Skin of body (tissue), 3 donors: ENCODE data around the gene ZMYND19. TPM values are rescaled to one million over a fixed set of nuclear protein-coding genes. Genes with fewer than 3 reads are reported as not detected.
"Not testable (repeated sequence)": the region's sequence is repeated elsewhere in the genome, so short reads cannot be mapped to it uniquely, and the experiment has no call there.

Experiments
- DNase-seq: peaks from one replicate; lab custom pipeline; 2025; lab: John Stamatoyannopoulos, UW
- small RNA-seq: library from RNA; depleted of rRNA; stranded (forward); fragments of <200 nt; gene quantifications from one replicate; pipeline ENCODE3, GENCODE V24; 2014; ENCODE audit warnings: low replicate concordance
- total RNA-seq: library from RNA; depleted of rRNA; stranded (reverse); fragments of >200 nt; gene quantifications from one replicate; pipeline ENCODE4 v1.2.3, GENCODE V29; 2014

ZMYND19 gene
- total RNA-seq, 1 donor from 2014 or later = 10.7 TPM

DNA sequence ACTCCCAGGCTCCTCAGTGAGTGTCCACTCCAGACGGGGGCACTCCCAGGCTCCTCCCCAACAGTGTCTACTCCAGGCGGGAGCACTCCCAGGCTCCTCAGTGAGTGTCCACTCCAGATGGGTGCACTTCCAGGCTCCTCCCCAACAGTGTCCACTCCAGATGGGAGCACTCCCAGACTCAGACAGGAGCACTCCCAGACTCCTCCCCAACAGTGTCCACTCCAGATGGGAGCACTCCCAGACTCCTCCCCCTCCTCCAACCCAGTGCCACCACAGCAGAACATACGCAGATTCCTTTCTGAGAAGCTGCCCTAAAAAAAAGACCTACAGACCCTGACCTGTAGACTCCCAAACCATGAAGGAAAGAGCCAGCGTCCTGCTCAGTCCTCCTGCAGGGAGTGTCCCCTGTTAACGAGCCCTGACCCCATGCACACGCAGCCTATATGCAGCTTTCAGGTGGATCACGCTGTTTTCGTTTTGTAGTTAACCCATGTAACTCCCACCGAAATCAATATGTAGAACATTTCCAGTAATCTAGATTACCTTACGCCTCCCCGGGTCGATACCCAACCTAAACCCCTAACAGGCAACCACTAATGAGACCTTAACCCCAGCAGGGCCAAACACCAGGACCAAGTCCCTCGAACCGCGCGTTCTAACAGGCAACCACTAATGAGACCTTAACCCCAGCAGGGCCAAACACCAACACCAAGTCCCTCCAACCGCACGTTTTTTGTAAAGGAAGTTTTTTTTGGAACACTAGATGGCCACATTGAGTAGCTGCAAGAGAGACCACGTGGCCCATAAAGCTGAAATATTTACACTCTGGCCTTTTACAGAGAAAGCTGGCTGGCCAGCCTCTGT, 55.8 kb downstream of the ZMYND19 start:
- peak; percentile 32 for DNase-seq

DNA sequence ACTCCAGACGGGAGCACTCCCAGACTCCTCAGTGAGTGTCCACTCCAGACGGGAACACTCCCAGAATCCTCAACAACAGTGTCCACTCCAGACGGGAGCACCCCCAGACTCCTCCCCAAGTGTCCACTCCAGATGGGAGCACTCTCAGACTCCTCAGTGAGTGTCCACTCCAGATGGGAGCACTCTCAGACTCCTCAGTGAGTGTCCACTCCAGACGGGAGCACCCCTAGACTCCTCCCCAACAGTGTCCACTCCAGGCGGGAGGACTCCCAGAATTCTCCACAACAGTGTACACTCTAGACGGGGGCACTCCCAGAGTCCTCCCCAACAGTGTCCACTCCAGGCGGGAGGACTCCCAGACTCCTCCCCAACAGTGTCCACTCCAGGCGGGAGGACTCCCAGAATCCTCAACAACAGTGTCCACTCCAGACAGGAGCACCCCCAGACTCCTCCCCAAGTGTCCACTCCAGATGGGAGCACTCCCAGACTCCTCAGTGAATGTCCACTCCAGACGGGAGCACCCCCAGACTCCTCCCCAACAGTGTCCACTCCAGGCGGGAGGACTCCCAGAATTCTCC, 57.3 kb downstream of the ZMYND19 start:
- DNase-seq = not testable (repeated sequence)

Small RNA genes lying within 50 kb of the gene (small RNA-seq; reads per million reads assigned to genes)
- gene RF00017 = not detected

Other genes starting within 250 kb of the ZMYND19 start
- 7.6 TPM for gene EXD3, start 167.3 kb downstream of the ZMYND19 start, total RNA-seq
- 0.30 TPM for gene NOXA1, start 167.1 kb downstream of the ZMYND19 start, total RNA-seq
- 0.10 TPM for gene ENTPD8, start 149.2 kb downstream of the ZMYND19 start, total RNA-seq
- 11.6 TPM for gene NSMF, start 131.2 kb downstream of the ZMYND19 start, total RNA-seq
- 4.4 TPM for gene PNPLA7, start 40.1 kb downstream of the ZMYND19 start, total RNA-seq
- 22.2 TPM for gene MRPL41, start 38.6 kb downstream of the ZMYND19 start, total RNA-seq
- gene DPH7, start 11.6 kb downstream of the ZMYND19 start, total RNA-seq = 25.1 TPM
- gene ARRDC1, start 15.2 kb upstream of the ZMYND19 start, total RNA-seq = 21.9 TPM
- gene EHMT1, start 28.5 kb upstream of the ZMYND19 start, total RNA-seq = 52.3 TPM